HepG2 (cell line): ENCODE results near the gene C4BPA. TPM values are rescaled to one million over a fixed set of nuclear protein-coding genes. Genes with fewer than 3 reads are reported as not detected.

Experiments
- CC2D1A ChIP-seq: sonication (generic); formaldehyde crosslinking; IDR thresholded peaks from 2 replicates; pipeline ENCODE4 v1.8.1; 2023; ENCODE audit warnings: mild to moderate bottlenecking, missing genetic modification reagents
- ELF3 ChIP-seq: IDR thresholded peaks from 2 replicates; pipeline ENCODE4 v1.6.1; 2016; ENCODE audit warnings: missing genetic modification reagents, missing compliant biosample characterization
- HDAC2 ChIP-seq: sonication (generic); formaldehyde crosslinking; IDR thresholded peaks from 2 replicates; pipeline ENCODE4 v1.4.0; 2020; ENCODE audit warnings: missing genetic modification reagents
- HMG20A ChIP-seq: IDR thresholded peaks from 2 replicates; pipeline ENCODE4 v1.6.1; 2016; ENCODE audit warnings: borderline replicate concordance
- HOXD1 ChIP-seq: sonication (generic); formaldehyde crosslinking; IDR thresholded peaks from 2 replicates; pipeline ENCODE4 v1.5.0; 2020; ENCODE audit warnings: missing genetic modification reagents
- KMT2B ChIP-seq: IDR thresholded peaks from 2 replicates; pipeline ENCODE4 v1.6.1; 2016; ENCODE audit warnings: missing genetic modification reagents, missing compliant biosample characterization
- MED13 ChIP-seq: sonication (generic); formaldehyde crosslinking; IDR thresholded peaks from 2 replicates; pipeline ENCODE4 v1.5.0; 2020; ENCODE audit warnings: missing genetic modification reagents
- MEIS2 ChIP-seq: sonication (generic); formaldehyde crosslinking; IDR thresholded peaks from 2 replicates; pipeline ENCODE4 v1.9.0; 2021; ENCODE audit warnings: mild to moderate bottlenecking, missing genetic modification reagents
- NFE2L1 ChIP-seq: sonication (generic); formaldehyde crosslinking; IDR thresholded peaks from 2 replicates; pipeline ENCODE4 v1.4.0; 2020; ENCODE audit warnings: missing genetic modification reagents, mild to moderate bottlenecking, borderline replicate concordance
- POLR2AphosphoS5 ChIP-seq: IDR thresholded peaks from 2 replicates; pipeline ENCODE4 v1.6.1; 2012; ENCODE audit warnings: low read depth, low read length
- RBM22 ChIP-seq: fragments of 200-400 bp; formaldehyde crosslinking; optimal IDR thresholded peaks from 2 replicates; pipeline ENCODE3; 2017; ENCODE audit warnings: mild to moderate bottlenecking, low read length, moderate library complexity
- SCMH1 ChIP-seq: sonication (generic); formaldehyde crosslinking; IDR thresholded peaks from 2 replicates; pipeline ENCODE4 v1.9.0; 2021; ENCODE audit warnings: missing genetic modification reagents, mild to moderate bottlenecking, borderline replicate concordance
- TBX2 ChIP-seq: sonication (generic); formaldehyde crosslinking; IDR thresholded peaks from 2 replicates; pipeline ENCODE4 v1.5.0; 2020; ENCODE audit warnings: missing genetic modification reagents, mild to moderate bottlenecking, borderline replicate concordance
- THAP11 ChIP-seq: IDR thresholded peaks from 2 replicates; pipeline ENCODE4 v1.6.1; 2016; ENCODE audit warnings: missing biosample characterization, missing genetic modification reagents
- ZBTB34 ChIP-seq: sonication (generic); formaldehyde crosslinking; IDR thresholded peaks from 2 replicates; pipeline ENCODE4 v1.8.0; 2022; ENCODE audit warnings: mild to moderate bottlenecking, missing genetic modification reagents
- ZNF615 ChIP-seq: sonication (generic); formaldehyde crosslinking; IDR thresholded peaks from 2 replicates; pipeline ENCODE4 v1.5.0; 2020; ENCODE audit warnings: mild to moderate bottlenecking, missing genetic modification reagents, borderline replicate concordance
- ZNF616 ChIP-seq: sonication (generic); formaldehyde crosslinking; IDR thresholded peaks from 2 replicates; pipeline ENCODE4 v1.5.0; 2020; ENCODE audit warnings: low read depth, mild to moderate bottlenecking, missing genetic modification reagents
- ZNF782 ChIP-seq: sonication (generic); formaldehyde crosslinking; IDR thresholded peaks from 2 replicates; pipeline ENCODE4 v1.4.0; 2020; ENCODE audit warnings: missing genetic modification reagents, mild to moderate bottlenecking, borderline replicate concordance
- polyA plus RNA-seq, 8 experiments: library from polyadenylated mRNA; depleted of rRNA in 3 of 8; stranded (reverse) in 7 of 8; unstranded in 1 of 8; fragments of >200 nt; fragmentation: Illumina TruSeq in 4 of 8; extraction: Trizol in 4 of 8; gene quantifications; 2 replicates each; pipeline versions ENCODE4 v1.2.1 to v1.2.3, GENCODE V29; 2011 to 2016; ENCODE audit warnings: low read depth in 4 of 8, missing spikeins in 1 of 8, mixed read lengths in 1 of 8; ENCODE audit not compliant: insufficient read depth in 1 of 8
- total RNA-seq, 5 experiments: library from RNA; depleted of rRNA; stranded (reverse); fragments of >200 nt; fragmentation: Illumina TruSeq; extraction: Trizol; gene quantifications; 2 replicates each; pipeline ENCODE4 v1.2.3, GENCODE V29; 2016; ENCODE audit warnings: low read depth in 1 of 5
- TF ChIP-seq, protein P1 (sequence below): sonication (generic); IDR thresholded peaks from 2 replicates; pipeline ENCODE4 v1.6.1; 2016; ENCODE audit warnings: low read depth, borderline replicate concordance
- TF ChIP-seq, protein P2 (sequence below): sonication (generic); formaldehyde crosslinking; IDR thresholded peaks from 2 replicates; pipeline ENCODE4 v1.9.0; 2022; ENCODE audit warnings: low read depth, missing genetic modification reagents
- TF ChIP-seq, protein P3 (sequence below): IDR thresholded peaks from 2 replicates; pipeline ENCODE4 v1.6.1; 2012; ENCODE audit warnings: low read length, improper control_type of control experiment
- TF ChIP-seq, protein P4 (sequence below): sonication (generic); formaldehyde crosslinking; IDR thresholded peaks from 2 replicates; pipeline ENCODE4 v1.4.0; 2020; ENCODE audit warnings: missing genetic modification reagents

The C4BPA gene
- total and polyA plus RNA-seq, 2 of the 13 experiments (the other 11 are each of a cell fraction or from before 2014, with no cell fraction given), result 32.1 to 60.1 TPM

- TF ChIP-seq, protein P1, sequence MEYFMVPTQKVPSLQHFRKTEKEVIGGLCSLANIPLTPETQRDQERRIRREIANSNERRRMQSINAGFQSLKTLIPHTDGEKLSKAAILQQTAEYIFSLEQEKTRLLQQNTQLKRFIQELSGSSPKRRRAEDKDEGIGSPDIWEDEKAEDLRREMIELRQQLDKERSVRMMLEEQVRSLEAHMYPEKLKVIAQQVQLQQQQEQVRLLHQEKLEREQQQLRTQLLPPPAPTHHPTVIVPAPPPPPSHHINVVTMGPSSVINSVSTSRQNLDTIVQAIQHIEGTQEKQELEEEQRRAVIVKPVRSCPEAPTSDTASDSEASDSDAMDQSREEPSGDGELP, result 0 out of 2 replicates have a peak, but pooled peaks have one; percentile 9
- TF ChIP-seq, protein P2, sequence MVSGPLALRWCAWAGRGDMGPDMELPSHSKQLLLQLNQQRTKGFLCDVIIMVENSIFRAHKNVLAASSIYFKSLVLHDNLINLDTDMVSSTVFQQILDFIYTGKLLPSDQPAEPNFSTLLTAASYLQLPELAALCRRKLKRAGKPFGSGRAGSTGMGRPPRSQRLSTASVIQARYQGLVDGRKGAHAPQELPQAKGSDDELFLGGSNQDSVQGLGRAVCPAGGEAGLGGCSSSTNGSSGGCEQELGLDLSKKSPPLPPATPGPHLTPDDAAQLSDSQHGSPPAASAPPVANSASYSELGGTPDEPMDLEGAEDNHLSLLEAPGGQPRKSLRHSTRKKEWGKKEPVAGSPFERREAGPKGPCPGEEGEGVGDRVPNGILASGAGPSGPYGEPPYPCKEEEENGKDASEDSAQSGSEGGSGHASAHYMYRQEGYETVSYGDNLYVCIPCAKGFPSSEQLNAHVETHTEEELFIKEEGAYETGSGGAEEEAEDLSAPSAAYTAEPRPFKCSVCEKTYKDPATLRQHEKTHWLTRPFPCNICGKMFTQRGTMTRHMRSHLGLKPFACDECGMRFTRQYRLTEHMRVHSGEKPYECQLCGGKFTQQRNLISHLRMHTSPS (CRISPR knock-in tag), result no peak
- TF ChIP-seq ELF3 (CRISPR knock-in tag) (peak; percentile 90), POLR2AphosphoS5 (no peak), ZNF615 (CRISPR knock-in tag) (no peak; the same call in 1 of the 2 replicates), RBM22 (no peak), ZNF616 (CRISPR knock-in tag) (no peak), ZNF782 (no peak), KMT2B (CRISPR knock-in tag) (peak; percentile 61; the same call in 1 of the 2 replicates), MED13 (CRISPR knock-in tag) (no peak), CC2D1A (CRISPR knock-in tag) (no peak), TBX2 (CRISPR knock-in tag) (0 out of 2 replicates have a peak, but pooled peaks have one; percentile 41), HDAC2 (peak; percentile 60; the same call in 1 of the 2 replicates), SCMH1 (CRISPR knock-in tag) (no peak), HMG20A (CRISPR knock-in tag) (peak; percentile 63; the same call in 1 of the 2 replicates), NFE2L1 (CRISPR knock-in tag) (no peak), MEIS2 (peak; percentile 33; the same call in 1 of the 2 replicates), ZBTB34 (peak; percentile 29; the same call in 1 of the 2 replicates), THAP11 (CRISPR knock-in tag) (peak; percentile 67), HOXD1 (CRISPR knock-in tag) (no peak)
- TF ChIP-seq, protein P3, sequence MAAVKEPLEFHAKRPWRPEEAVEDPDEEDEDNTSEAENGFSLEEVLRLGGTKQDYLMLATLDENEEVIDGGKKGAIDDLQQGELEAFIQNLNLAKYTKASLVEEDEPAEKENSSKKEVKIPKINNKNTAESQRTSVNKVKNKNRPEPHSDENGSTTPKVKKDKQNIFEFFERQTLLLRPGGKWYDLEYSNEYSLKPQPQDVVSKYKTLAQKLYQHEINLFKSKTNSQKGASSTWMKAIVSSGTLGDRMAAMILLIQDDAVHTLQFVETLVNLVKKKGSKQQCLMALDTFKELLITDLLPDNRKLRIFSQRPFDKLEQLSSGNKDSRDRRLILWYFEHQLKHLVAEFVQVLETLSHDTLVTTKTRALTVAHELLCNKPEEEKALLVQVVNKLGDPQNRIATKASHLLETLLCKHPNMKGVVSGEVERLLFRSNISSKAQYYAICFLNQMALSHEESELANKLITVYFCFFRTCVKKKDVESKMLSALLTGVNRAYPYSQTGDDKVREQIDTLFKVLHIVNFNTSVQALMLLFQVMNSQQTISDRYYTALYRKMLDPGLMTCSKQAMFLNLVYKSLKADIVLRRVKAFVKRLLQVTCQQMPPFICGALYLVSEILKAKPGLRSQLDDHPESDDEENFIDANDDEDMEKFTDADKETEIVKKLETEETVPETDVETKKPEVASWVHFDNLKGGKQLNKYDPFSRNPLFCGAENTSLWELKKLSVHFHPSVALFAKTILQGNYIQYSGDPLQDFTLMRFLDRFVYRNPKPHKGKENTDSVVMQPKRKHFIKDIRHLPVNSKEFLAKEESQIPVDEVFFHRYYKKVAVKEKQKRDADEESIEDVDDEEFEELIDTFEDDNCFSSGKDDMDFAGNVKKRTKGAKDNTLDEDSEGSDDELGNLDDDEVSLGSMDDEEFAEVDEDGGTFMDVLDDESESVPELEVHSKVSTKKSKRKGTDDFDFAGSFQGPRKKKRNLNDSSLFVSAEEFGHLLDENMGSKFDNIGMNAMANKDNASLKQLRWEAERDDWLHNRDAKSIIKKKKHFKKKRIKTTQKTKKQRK, result no peak
- TF ChIP-seq, protein P4, sequence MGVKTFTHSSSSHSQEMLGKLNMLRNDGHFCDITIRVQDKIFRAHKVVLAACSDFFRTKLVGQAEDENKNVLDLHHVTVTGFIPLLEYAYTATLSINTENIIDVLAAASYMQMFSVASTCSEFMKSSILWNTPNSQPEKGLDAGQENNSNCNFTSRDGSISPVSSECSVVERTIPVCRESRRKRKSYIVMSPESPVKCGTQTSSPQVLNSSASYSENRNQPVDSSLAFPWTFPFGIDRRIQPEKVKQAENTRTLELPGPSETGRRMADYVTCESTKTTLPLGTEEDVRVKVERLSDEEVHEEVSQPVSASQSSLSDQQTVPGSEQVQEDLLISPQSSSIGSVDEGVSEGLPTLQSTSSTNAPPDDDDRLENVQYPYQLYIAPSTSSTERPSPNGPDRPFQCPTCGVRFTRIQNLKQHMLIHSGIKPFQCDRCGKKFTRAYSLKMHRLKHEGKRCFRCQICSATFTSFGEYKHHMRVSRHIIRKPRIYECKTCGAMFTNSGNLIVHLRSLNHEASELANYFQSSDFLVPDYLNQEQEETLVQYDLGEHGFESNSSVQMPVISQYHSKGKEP (CRISPR knock-in tag), result no peak
Observed at GRCh38 chr1:207103892-207104373, at the start of gene C4BPA (continued).
